ENCODE results near the gene SIRPA. TPM values are rescaled to one million over a fixed set of nuclear protein-coding genes. Genes with fewer than 3 reads are reported as not detected.
A peak's percentile ranks its signal among the peaks of the same experiment; 100 is the strongest.

SIRPA gene
- total RNA-seq (10 to 100 TPM; 16.6 to 79.9 TPM), polyA plus RNA-seq (100 to 1,000 TPM in 1 of 2 donors, 10 to 100 TPM in 1; 25.3 to 123 TPM)
- long read RNA-seq, donor 1, full-length matches to known transcripts: 5 of 5 reads
- long read RNA-seq, donor 1, partial matches to known transcripts: 0 of 5 reads
- long read RNA-seq, donor 1, other reads (novel, unspliced or antisense): 0 of 5 reads
- long read RNA-seq, donor 2, full-length matches to known transcripts: 1 of 1 reads
- long read RNA-seq, donor 2, partial matches to known transcripts: 0 of 1 reads
- long read RNA-seq, donor 2, other reads (novel, unspliced or antisense): 0 of 1 reads
- long read RNA-seq, donor 3, partial matches to known transcripts: 9 of 10 reads
- long read RNA-seq, donor 3, other reads (novel, unspliced or antisense): 0 of 10 reads
- long read RNA-seq, donor 4: 0 reads
- long read RNA-seq, donor 5, full-length matches to known transcripts: 3 of 3 reads
- long read RNA-seq, donor 5, partial matches to known transcripts: 0 of 3 reads
- long read RNA-seq, donor 5, other reads (novel, unspliced or antisense): 0 of 3 reads

DNA sequence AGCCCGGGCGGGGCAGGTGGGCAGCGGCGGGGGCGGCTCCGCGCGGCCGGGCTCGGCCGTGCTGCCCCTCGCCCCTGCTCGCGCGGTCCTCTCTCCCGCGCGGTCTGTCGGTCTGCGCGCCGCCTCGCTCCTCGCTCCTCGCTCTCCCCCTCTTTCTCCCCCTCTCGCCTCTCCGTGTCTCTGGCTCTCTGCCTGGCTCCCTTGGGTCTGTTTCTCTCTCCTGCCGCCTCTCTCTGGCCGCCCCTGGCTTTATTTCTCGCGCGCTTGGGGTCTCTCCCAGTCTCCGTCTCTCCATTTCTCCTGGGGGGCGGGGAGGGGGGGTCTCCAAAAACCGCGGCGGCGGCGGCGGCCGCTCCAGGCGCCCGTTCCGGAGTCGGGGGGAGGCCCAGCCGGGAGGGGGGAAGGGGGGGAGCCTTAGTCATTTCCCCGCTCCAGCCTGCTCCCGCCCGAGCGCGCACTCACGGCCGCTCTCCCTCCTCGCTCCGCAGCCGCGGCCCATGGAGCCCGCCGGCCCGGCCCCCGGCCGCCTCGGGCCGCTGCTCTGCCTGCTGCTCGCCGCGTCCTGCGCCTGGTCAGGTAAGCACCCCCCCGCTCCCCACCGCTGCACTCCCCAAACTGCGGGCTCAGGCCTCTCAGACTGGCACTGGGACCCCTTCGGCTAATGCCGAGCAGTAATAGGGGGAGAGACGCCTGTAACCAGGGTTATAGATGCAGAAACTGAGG is at the start of gene SIRPA:
TSS of gene SIRPA (plus strand) at position 457 of the 723 bp plus-strand sequence. CDS start at position 498, 41 bp downstream.
- Histone ChIP-seq H3K9ac (ENCODE audit: insufficient read depth in 1 of 2, low read length in 2 of 2) (peak within 1 kb of the TSS in 1 of 2 donors; percentile 26), H3K27me3 (ENCODE audit: control insufficient read depth in 3 of 3, insufficient read depth in 3 of 3, low read length in 2 of 3) (peaks cover 0 to 63% (median 19%) of the 10 kb centered on the region in 3 donors), H3K9me3 (ENCODE audit: control insufficient read depth in 4 of 4, insufficient read depth in 3 of 4, low read length in 3 of 4) (no peaks in the 10 kb centered on the region), H3K36me3 (ENCODE audit: control insufficient read depth in 4 of 4, insufficient read depth in 4 of 4, low read length in 4 of 4) (no peaks in the 10 kb centered on the region), H3K4me1 (ENCODE audit: control insufficient read depth in 5 of 5, insufficient read depth in 5 of 5, low read length in 5 of 5) (peaks cover 0 to 18% (median 6%) of the 10 kb centered on the region in 5 donors), H3K27ac (ENCODE audit: low read depth in 1 of 2, low read length in 1 of 2) (peak within 1 kb of the TSS; percentile 83 to 94), H3K4me3 (peak within 1 kb of the TSS; percentile 50)
- DNase-seq: peak; percentile 77 to 90 (median 85)
- WGBS, 2 donors: 1 to 2% methylated on average over 50 to 74 of the region's 74 CpGs
- peak; percentile 49 for ATAC-seq (ENCODE audit: insufficient read depth, low FRiP score)
- TF ChIP-seq, protein P1, sequence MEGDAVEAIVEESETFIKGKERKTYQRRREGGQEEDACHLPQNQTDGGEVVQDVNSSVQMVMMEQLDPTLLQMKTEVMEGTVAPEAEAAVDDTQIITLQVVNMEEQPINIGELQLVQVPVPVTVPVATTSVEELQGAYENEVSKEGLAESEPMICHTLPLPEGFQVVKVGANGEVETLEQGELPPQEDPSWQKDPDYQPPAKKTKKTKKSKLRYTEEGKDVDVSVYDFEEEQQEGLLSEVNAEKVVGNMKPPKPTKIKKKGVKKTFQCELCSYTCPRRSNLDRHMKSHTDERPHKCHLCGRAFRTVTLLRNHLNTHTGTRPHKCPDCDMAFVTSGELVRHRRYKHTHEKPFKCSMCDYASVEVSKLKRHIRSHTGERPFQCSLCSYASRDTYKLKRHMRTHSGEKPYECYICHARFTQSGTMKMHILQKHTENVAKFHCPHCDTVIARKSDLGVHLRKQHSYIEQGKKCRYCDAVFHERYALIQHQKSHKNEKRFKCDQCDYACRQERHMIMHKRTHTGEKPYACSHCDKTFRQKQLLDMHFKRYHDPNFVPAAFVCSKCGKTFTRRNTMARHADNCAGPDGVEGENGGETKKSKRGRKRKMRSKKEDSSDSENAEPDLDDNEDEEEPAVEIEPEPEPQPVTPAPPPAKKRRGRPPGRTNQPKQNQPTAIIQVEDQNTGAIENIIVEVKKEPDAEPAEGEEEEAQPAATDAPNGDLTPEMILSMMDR (IDR thresholded peaks at IDR 0.05; ENCODE audit: control extremely low read depth, extremely low read depth): no peak

DNA sequence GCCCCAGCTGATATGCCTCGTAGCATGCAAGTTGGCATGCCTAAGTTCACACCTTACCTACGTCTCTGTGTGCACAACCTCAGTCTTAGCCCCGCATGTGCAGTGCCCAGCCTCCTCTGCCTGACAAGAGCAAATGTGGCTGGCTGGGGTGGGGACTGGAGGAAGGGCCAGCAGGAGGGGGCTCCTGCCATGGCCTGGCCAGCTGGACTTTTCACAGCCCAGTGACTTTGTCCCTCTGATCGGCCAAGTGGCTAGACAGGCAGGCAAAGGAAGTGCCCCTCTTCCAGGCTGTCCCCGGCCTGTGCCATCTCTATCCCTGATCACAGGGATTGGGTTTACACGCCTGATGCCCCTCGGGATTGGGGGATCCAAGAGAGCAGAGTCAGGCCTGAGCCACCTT is 49.5 kb upstream of the SIRPA start:
- Histone ChIP-seq H3K4me3 (no peak overlapping the region), H3K36me3 (ENCODE audit: control insufficient read depth in 4 of 4, insufficient read depth in 4 of 4, low read length in 4 of 4) (no peaks in the 10 kb centered on the region), H3K4me1 (ENCODE audit: control insufficient read depth in 5 of 5, insufficient read depth in 5 of 5, low read length in 5 of 5) (peaks cover 0 to 8% (median 2%) of the 10 kb centered on the region in 5 donors), H3K9me3 (ENCODE audit: control insufficient read depth in 4 of 4, insufficient read depth in 3 of 4, low read length in 3 of 4) (peaks cover 0 to 4% (median 0%) of the 10 kb centered on the region in 4 donors), H3K9ac (ENCODE audit: insufficient read depth in 1 of 2, low read length in 2 of 2) (no peak overlapping the region), H3K27me3 (ENCODE audit: control insufficient read depth in 3 of 3, insufficient read depth in 3 of 3, low read length in 2 of 3) (no peaks in the 10 kb centered on the region), H3K27ac (ENCODE audit: low read depth in 1 of 2, low read length in 1 of 2) (no peak overlapping the region)
- DNase-seq: no peak
- ATAC-seq (ENCODE audit: insufficient read depth, low FRiP score): no peak
- TF ChIP-seq, protein P1 (IDR thresholded peaks at IDR 0.05; ENCODE audit: control extremely low read depth, extremely low read depth): no peak
- 84 to 89% methylated on average over 7 of the region's 7 CpGs for WGBS, 2 donors

DNA sequence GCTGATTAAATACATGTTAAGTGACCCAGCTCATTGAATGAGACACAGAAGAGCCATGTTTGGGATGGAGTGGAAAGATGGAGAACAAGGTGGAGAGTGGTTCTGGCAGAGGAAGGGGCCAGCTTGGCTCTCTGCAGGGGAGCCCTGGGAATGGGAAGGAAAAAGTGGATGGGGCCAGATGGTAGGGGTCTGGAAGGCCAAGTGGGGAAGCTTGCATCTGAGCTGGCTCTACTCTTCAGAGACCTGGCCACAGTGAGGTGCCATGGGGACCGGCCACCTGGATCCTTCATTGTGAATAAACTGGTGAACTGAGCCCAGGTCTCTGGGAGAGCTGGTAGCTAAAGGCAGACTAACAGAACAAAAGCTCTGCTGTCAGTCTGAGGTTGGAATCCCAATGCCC is 48.9 kb upstream of the SIRPA start:
- H3K4me3 ChIP-seq: no peak overlapping the region
- H3K36me3 ChIP-seq (ENCODE audit: control insufficient read depth in 4 of 4, insufficient read depth in 4 of 4, low read length in 4 of 4): no peaks in the 10 kb centered on the region
- peaks cover 0 to 4% (median 0%) of the 10 kb centered on the region in 4 donors for H3K9me3 ChIP-seq (ENCODE audit: control insufficient read depth in 4 of 4, insufficient read depth in 3 of 4, low read length in 3 of 4)
- H3K9ac ChIP-seq (ENCODE audit: insufficient read depth in 1 of 2, low read length in 2 of 2): no peak overlapping the region
- TF ChIP-seq, protein P1 (IDR thresholded peaks at IDR 0.05; ENCODE audit: control extremely low read depth, extremely low read depth): no peak
- H3K27ac ChIP-seq (ENCODE audit: low read depth in 1 of 2, low read length in 1 of 2): no peak overlapping the region
- WGBS, 2 donors: 86 to 100% methylated on average over 1 of the region's 1 CpG
- DNase-seq (no peak), ATAC-seq (ENCODE audit: insufficient read depth, low FRiP score) (no peak)
- H3K27me3 ChIP-seq (ENCODE audit: control insufficient read depth in 3 of 3, insufficient read depth in 3 of 3, low read length in 2 of 3): no peaks in the 10 kb centered on the region
- peaks cover 0 to 5% (median 2%) of the 10 kb centered on the region in 5 donors for H3K4me1 ChIP-seq (ENCODE audit: control insufficient read depth in 5 of 5, insufficient read depth in 5 of 5, low read length in 5 of 5)

All from lung (tissue), 16 donors.